ENCODE data around the gene CAPN2. TPM values are rescaled to one million over a fixed set of nuclear protein-coding genes. Genes with fewer than 3 reads are reported as not detected.

Gene CAPN2
- total RNA-seq, 3 donors from 2014 or later (not counting 1 experiment from before 2014, with no cell fraction given): 228 to 275 (median 236) TPM

GRCh38 chr1:223772771-223773160, 60.4 kb downstream of the CAPN2 start:
- H3K27me3 Mint-ChIP-seq (ENCODE audit: low read depth in 2 of 2): no peaks in the 10 kb centered on the region
- peaks cover 6% of the 10 kb centered on the region for H3K4me1 ChIP-seq (ENCODE audit: control insufficient read depth, insufficient read depth, low read length)
- H3K4me1 Mint-ChIP-seq: peaks cover 6 to 23% of the 10 kb centered on the region in 2 donors
- H3K36me3 ChIP-seq (ENCODE audit: control insufficient read depth, insufficient read depth, low read length): peaks cover 69% of the 10 kb centered on the region
- H3K4me3 Mint-ChIP-seq: no peak overlapping the region
- no peak for ATAC-seq
- no peak overlapping the region for H3K4me3 ChIP-seq (ENCODE audit: low read length)
- no peak for DNase-seq
- 90% methylated on average over 5 of the region's 5 CpGs for WGBS (ENCODE audit: insufficient coverage)
- intact Hi-C loops (cut with micrococcal nuclease): no loop called here
- H3K9me3 ChIP-seq (ENCODE audit: control insufficient read depth, insufficient read depth, low read length): no peaks in the 10 kb centered on the region
- peaks cover 28% of the 10 kb centered on the region for H3K36me3 Mint-ChIP-seq
- H3K27me3 ChIP-seq (ENCODE audit: control insufficient read depth, insufficient read depth, low read length): no peaks in the 10 kb centered on the region
- no peak for TF ChIP-seq CTCF (IDR thresholded peaks at IDR 0.05)
- peak overlapping the region in 1 of 2 donors; percentile 53 for H3K27ac Mint-ChIP-seq
- no peaks in the 10 kb centered on the region for H3K9me3 Mint-ChIP-seq
- no peak overlapping the region for H3K27ac ChIP-seq (ENCODE audit: low read length)

- Histone ChIP-seq H3K4me1 (ENCODE audit: control insufficient read depth, insufficient read depth, low read length) (peaks cover 6% of the 10 kb centered on the region), H3K4me3 (ENCODE audit: low read length) (no peak overlapping the region), H3K27me3 (ENCODE audit: control insufficient read depth, insufficient read depth, low read length) (no peaks in the 10 kb centered on the region), H3K36me3 (ENCODE audit: control insufficient read depth, insufficient read depth, low read length) (peaks cover 77% of the 10 kb centered on the region), H3K27ac (ENCODE audit: low read length) (no peak overlapping the region), H3K9me3 (ENCODE audit: control insufficient read depth, insufficient read depth, low read length) (no peaks in the 10 kb centered on the region)
- over 99% methylated on average over 6 of the region's 6 CpGs for WGBS (ENCODE audit: insufficient coverage)
- DNase-seq: no peak
- Mint-ChIP-seq H3K27ac (peak overlapping the region; percentile 80 to 85), H3K36me3 (peaks cover 28% of the 10 kb centered on the region), H3K27me3 (ENCODE audit: low read depth in 2 of 2) (no peaks in the 10 kb centered on the region), H3K4me3 (no peak overlapping the region), H3K4me1 (peaks cover 6 to 17% of the 10 kb centered on the region in 2 donors), H3K9me3 (no peaks in the 10 kb centered on the region)
- no peak for ATAC-seq
- intact Hi-C loops (cut with micrococcal nuclease): no loop called here
- TF ChIP-seq CTCF (IDR thresholded peaks at IDR 0.05): no peak
Observed at GRCh38 chr1:223774134-223774814, 61.9 kb downstream of the CAPN2 start.

GRCh38 chr1:223775054-223775453, 62.7 kb downstream of the CAPN2 start:
- Histone ChIP-seq H3K9me3 (ENCODE audit: control insufficient read depth, insufficient read depth, low read length) (no peaks in the 10 kb centered on the region), H3K27ac (ENCODE audit: low read length) (no peak overlapping the region), H3K27me3 (ENCODE audit: control insufficient read depth, insufficient read depth, low read length) (no peaks in the 10 kb centered on the region), H3K4me3 (ENCODE audit: low read length) (no peak overlapping the region), H3K36me3 (ENCODE audit: control insufficient read depth, insufficient read depth, low read length) (peaks cover 73% of the 10 kb centered on the region), H3K4me1 (ENCODE audit: control insufficient read depth, insufficient read depth, low read length) (peaks cover 6% of the 10 kb centered on the region)
- intact Hi-C loops (cut with micrococcal nuclease): no loop called here
- 100% methylated on average over 1 of the region's 4 CpGs for WGBS (ENCODE audit: insufficient coverage)
- DNase-seq (no peak), ATAC-seq (no peak)
- TF ChIP-seq CTCF (IDR thresholded peaks at IDR 0.05): no peak
- H3K9me3 Mint-ChIP-seq: no peaks in the 10 kb centered on the region
- peaks cover 21% of the 10 kb centered on the region for H3K36me3 Mint-ChIP-seq
- peaks cover 6 to 17% of the 10 kb centered on the region in 2 donors for H3K4me1 Mint-ChIP-seq
- no peak overlapping the region for H3K4me3 Mint-ChIP-seq
- peak overlapping the region; percentile 80 to 85 for H3K27ac Mint-ChIP-seq
- no peaks in the 10 kb centered on the region for H3K27me3 Mint-ChIP-seq (ENCODE audit: low read depth in 2 of 2)

GRCh38 chr1:223775711-223776074, 63.4 kb downstream of the CAPN2 start:
- no CpG with 5 or more reads among the region's 1 CpG for WGBS (ENCODE audit: insufficient coverage)
- H3K4me1 ChIP-seq (ENCODE audit: control insufficient read depth, insufficient read depth, low read length): peaks cover 6% of the 10 kb centered on the region
- H3K36me3 Mint-ChIP-seq: peaks cover 17% of the 10 kb centered on the region
- ATAC-seq: no peak
- H3K27me3 ChIP-seq (ENCODE audit: control insufficient read depth, insufficient read depth, low read length): no peaks in the 10 kb centered on the region
- TF ChIP-seq CTCF (IDR thresholded peaks at IDR 0.05): no peak
- intact Hi-C loops (cut with micrococcal nuclease): no loop called here
- peak overlapping the region; percentile 80 to 85 for H3K27ac Mint-ChIP-seq
- H3K9me3 ChIP-seq (ENCODE audit: control insufficient read depth, insufficient read depth, low read length): no peaks in the 10 kb centered on the region
- peak overlapping the region; percentile 23 for H3K27ac ChIP-seq (ENCODE audit: low read length)
- H3K9me3 Mint-ChIP-seq: no peaks in the 10 kb centered on the region
- H3K4me3 Mint-ChIP-seq: no peak overlapping the region
- H3K4me3 ChIP-seq (ENCODE audit: low read length): no peak overlapping the region
- peaks cover 72% of the 10 kb centered on the region for H3K36me3 ChIP-seq (ENCODE audit: control insufficient read depth, insufficient read depth, low read length)
- H3K27me3 Mint-ChIP-seq (ENCODE audit: low read depth in 2 of 2): no peaks in the 10 kb centered on the region
- H3K4me1 Mint-ChIP-seq: peaks cover 6 to 17% of the 10 kb centered on the region in 2 donors
- no peak for DNase-seq

All from natural killer cell (primary cell).